Measurements from ENCODE around the gene AHCYL2.

- TF ChIP-seq EZH2 (IDR thresholded peaks at IDR 0.05; ENCODE audit: insufficient read depth, poor library complexity, severe bottlenecking), result no peak
- no peak for TF ChIP-seq EZH2phosphoT487 (IDR thresholded peaks at IDR 0.05; ENCODE audit: insufficient read depth, low read depth)
These were observed 233.3 kb downstream of the AHCYL2 start for GRCh38 chr7:129458171-129458570.

Data from GM23248 (cell line).